Measurements from ENCODE around the gene AURKAIP1.
"Not testable (repeated sequence)": the region's sequence is repeated elsewhere in the genome, so short reads cannot be mapped to it uniquely, and the experiment has no call there.

The AURKAIP1 gene

DNA sequence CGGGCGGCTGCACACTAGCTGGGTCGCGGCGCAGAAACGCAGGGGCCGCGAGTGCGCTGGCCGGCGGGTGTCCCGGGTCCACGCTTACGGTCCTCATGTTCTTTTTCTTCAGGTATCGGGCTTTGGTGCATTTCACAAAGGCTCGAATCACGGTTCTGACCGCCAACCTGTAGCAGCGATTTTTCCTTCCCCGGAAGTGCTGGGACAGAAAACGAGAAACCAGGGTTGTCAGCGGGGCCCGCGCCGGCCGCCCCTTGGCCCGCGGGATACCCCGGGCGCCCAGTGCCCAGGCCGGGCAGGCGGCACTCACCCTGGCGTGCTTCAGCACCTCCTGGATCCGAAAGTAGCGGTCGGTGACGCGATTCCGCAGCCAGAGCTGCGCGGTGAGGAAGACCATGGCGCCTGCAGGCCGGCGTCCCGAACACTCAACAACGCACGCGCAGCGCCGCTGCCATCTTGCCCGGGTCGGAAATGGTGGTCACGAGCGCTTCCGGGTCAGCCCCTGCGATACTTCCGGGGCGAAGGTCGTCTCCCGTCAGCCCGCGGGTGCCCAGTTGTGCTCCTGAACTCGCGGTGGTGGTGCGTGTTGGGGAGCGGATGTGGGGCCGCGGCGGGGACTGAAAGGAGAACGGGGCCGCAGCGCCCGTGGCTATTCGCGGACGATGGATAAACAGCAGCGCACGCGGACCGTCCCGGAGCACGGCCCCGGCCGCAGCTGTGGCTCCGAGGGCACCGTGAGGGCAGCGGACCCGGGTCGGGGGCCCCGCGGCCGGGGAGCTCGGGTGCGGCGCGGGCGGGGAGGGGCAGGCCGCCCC lies 32.0 kb upstream of the AURKAIP1 start, which contains the start of gene MRPL20:
Gene MRPL20, minus strand, starts transcription at position 473 of the 815 bp plus-strand sequence. Its CDS starts 76 bp downstream, at position 397.
- peak; percentile 93 for DNase-seq (ENCODE audit: low read depth)

- DNase-seq (ENCODE audit: low read depth): no peak
Observed at GRCh38 chr1:1406101-1406820, 31.3 kb upstream of the AURKAIP1 start.

DNA sequence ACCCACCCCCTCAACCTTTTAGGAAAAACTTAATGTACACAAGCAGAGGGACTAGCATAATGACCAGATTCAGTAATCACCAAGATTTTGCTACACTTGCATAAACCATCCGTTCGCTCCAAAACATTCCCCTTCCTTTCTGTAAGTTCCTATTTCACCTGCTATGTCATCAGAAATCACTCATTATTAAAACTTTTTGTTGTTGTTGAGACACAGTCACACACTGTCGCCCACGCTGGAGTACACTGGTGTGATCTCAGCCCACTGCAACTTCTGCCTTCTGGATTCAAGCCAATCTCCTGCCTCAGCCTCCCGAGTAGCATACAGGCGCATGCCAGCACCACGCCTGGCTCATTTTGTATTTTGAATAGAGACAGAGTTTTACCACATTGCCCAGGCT lies 28.6 kb upstream of the AURKAIP1 start:
- no peak for DNase-seq (ENCODE audit: low read depth)

- DNase-seq (ENCODE audit: low read depth): not testable (repeated sequence)
Observed at GRCh38 chr1:1402901-1403392, 27.9 kb upstream of the AURKAIP1 start.

- DNase-seq (ENCODE audit: low read depth): no peak
Observed at GRCh38 chr1:1402072-1402900, 27.3 kb upstream of the AURKAIP1 start.

- DNase-seq (ENCODE audit: low read depth): no peak
Observed at GRCh38 chr1:1401457-1402010, 26.5 kb upstream of the AURKAIP1 start.

GRCh38 chr1:1400576-1401456 lies 25.8 kb upstream of the AURKAIP1 start:
- DNase-seq (ENCODE audit: low read depth): no peak

DNA sequence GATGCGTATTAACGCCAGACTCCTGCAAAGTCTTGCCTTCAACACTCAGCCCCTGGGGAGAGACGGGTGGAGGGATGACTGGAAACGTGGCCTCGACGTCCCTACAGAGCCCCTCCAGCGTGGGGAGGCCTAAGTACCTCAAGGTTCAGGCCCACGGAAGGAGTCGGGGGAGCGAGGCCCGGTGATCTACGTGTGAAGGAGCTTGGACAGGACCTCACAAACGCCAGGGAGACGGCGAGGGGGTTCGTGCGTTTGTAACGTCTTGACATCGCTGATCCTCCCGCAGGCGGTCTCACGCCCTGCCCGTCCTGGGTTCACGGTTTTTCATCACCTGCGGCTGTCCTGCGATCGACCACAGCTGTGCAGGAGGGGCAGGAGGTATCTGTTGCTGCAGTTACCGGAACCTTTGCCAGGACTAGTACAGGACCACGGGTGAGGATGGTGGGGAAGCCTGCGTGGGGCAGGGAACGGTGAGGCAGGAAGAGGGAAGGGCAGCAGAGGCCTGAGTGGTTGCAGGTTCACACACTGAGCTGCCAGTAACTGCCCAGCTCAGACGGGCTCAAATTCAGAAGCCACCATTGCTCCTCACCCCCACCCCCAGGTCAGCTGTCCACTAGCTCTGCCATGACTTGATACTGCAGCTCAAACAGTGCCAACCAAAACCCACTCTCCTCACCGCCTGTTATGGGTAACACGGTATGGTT lies 25.0 kb upstream of the AURKAIP1 start:
- no peak for DNase-seq (ENCODE audit: low read depth)

GRCh38 chr1:1399187-1399871 lies 24.3 kb upstream of the AURKAIP1 start, which contains the start of gene CCNL2:
TSS of gene CCNL2 (minus strand) at chr1:1399335. CDS start at chr1:1399306, 29 bp downstream.
- DNase-seq (ENCODE audit: low read depth): peak; percentile 98

DNA sequence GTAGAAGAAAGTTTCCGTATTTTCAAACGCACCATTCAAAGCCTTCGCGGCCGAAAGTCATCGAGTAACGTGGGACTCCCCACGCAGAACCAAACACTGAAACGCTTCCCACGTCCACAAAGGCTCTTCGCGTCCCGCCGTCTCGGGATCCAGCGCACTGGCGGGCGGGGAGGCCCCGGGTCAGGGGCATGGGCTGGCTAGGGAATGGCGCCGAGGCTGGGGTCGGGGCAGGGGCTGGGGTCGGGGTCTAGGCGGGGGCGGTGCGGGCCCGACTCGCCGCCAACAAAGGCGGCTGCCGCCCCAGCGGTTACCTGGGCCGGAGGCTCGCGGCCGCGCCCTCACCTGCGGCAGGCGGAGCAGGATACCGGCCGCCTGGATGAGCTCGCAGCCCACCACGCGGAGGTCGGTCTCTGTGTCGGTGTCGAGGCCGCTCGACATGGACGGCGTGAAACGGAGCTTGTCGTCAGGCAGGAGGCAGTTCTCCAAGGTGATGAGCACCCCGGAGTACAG lies 23.7 kb upstream of the AURKAIP1 start:
- DNase-seq (ENCODE audit: low read depth): no peak

- no peak for DNase-seq (ENCODE audit: low read depth)
Observed at GRCh38 chr1:1397839-1398523, 23.0 kb upstream of the AURKAIP1 start.

GRCh38 chr1:1395166-1395565 lies 20.2 kb upstream of the AURKAIP1 start:
- no peak for DNase-seq (ENCODE audit: low read depth)

- no peak for DNase-seq (ENCODE audit: low read depth)
Observed at GRCh38 chr1:1394116-1394515, 19.1 kb upstream of the AURKAIP1 start.

- no peak for DNase-seq (ENCODE audit: low read depth)
Observed at GRCh38 chr1:1393428-1393827, 18.4 kb upstream of the AURKAIP1 start.

- DNase-seq (ENCODE audit: low read depth): no peak
Observed at GRCh38 chr1:1393014-1393413, 18.0 kb upstream of the AURKAIP1 start.

DNA sequence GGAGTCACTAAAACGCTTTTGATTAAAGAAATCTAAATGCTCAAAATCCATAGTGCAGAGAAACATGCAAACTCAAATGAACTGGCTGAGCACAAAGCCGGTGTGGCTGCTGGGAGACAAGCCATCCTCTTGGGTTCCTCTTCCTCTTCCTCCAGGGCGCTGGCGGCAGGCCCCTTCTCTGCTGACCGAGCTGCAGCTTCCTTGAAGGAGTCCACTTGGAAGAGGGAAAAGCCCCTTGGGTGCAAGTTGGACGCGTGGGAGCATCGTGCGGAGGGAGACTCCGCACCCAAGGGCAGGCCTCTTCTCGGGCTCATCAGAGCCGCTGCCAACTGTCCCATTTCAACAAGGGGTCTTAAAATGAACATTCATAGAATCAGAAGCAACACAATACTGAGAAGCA lies 16.2 kb upstream of the AURKAIP1 start:
- no peak for DNase-seq (ENCODE audit: low read depth)

DNA sequence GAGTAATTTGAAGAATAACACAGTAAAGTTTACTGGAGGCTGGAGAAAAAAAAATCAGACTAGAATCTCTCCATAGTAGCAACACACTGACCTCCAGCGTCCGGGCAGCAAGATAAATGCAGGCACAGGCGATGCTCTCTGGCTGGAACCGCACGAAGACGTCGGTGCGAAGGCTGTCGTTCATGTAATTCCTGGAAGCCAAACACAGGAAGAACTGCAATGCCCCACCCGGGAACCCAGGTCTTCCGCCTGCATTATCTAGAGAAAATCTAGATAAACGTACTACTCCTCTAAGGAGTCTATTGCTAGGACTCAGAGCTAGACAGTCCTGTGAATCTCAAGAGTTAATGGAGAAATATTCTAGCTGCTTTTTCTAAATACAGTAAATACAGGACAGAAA lies 15.7 kb upstream of the AURKAIP1 start:
- DNase-seq (ENCODE audit: low read depth): no peak

- DNase-seq (ENCODE audit: low read depth): no peak
Observed at GRCh38 chr1:1388078-1388472, 13.1 kb upstream of the AURKAIP1 start.
